ENCODE measurements around the gene FGFR2. TPM values are rescaled to one million over a fixed set of nuclear protein-coding genes. Genes with fewer than 3 reads are reported as not detected.
"Not testable (repeated sequence)": the region's sequence is repeated elsewhere in the genome, so short reads cannot be mapped to it uniquely, and the experiment has no call there.

The FGFR2 gene
- total and polyA plus RNA-seq, 3 experiments from 2014 or later, result 0.11 to 1.3 (median 0.13) TPM

- POLR2A ChIA-PET, result no interaction called here
- H3K27me3 ChIP-seq (ENCODE audit: insufficient read depth, low read length, poor library complexity, severe bottlenecking), result no peaks in the 10 kb centered on the region
Measured at GRCh38 chr10:121566755-121567154, 31.5 kb downstream of the FGFR2 start.

GRCh38 chr10:121559326-121560026, 38.8 kb downstream of the FGFR2 start:
- no peaks in the 10 kb centered on the region for H3K27me3 ChIP-seq (ENCODE audit: insufficient read depth, low read length, poor library complexity, severe bottlenecking)
- Mint-ChIP-seq H3K4me1 (peaks cover 0 to 6% (median 0%) of the 10 kb centered on the region in 3 donors), H3K4me3 (no peak overlapping the region), H3K27me3 (peaks cover 0 to 4% of the 10 kb centered on the region in 2 donors), H3K36me3 (no peaks in the 10 kb centered on the region), H3K27ac (no peak overlapping the region), H3K9me3 (peaks cover 0 to 5% (median 2%) of the 10 kb centered on the region in 5 donors)
- POLR2A ChIA-PET, result no interaction called here
- H3K4me3 ChIP-seq (ENCODE audit: low read length), result no peak overlapping the region
- H3K27ac ChIP-seq (ENCODE audit: low read depth, low read length), result no peak overlapping the region
- CTCF ChIA-PET, result no interaction called here
- DNase-seq, result no peak
- no peaks in the 10 kb centered on the region for H3K9me3 ChIP-seq (ENCODE audit: low read length)
- H3K36me3 ChIP-seq (ENCODE audit: insufficient read depth, low read length), result no peaks in the 10 kb centered on the region
- H3K4me1 ChIP-seq (ENCODE audit: insufficient read depth, low read length), result no peaks in the 10 kb centered on the region

More at GRCh38 chr10:121566755-121567154, 31.5 kb downstream of the FGFR2 start:
- Mint-ChIP-seq H3K36me3 (no peaks in the 10 kb centered on the region), H3K27me3 (peaks cover 0 to 10% of the 10 kb centered on the region in 2 donors), H3K4me1 (peaks cover 0 to 8% (median 0%) of the 10 kb centered on the region in 3 donors), H3K4me3 (no peak overlapping the region), H3K9me3 (peaks cover 0 to 5% (median 3%) of the 10 kb centered on the region in 5 donors), H3K27ac (peak overlapping the region in 1 of 8 donors; percentile 55)
- Histone ChIP-seq H3K36me3 (ENCODE audit: insufficient read depth, low read length) (no peaks in the 10 kb centered on the region), H3K27ac (ENCODE audit: low read depth, low read length) (no peak overlapping the region), H3K9me3 (ENCODE audit: low read length) (no peaks in the 10 kb centered on the region), H3K4me3 (ENCODE audit: low read length) (no peak overlapping the region), H3K4me1 (ENCODE audit: insufficient read depth, low read length) (no peaks in the 10 kb centered on the region)
- no peak for DNase-seq
- CTCF ChIA-PET, result no interaction called here

- no peaks in the 10 kb centered on the region for H3K27me3 ChIP-seq (ENCODE audit: insufficient read depth, low read length, poor library complexity, severe bottlenecking)
- Mint-ChIP-seq H3K4me1 (peaks cover 0 to 6% (median 0%) of the 10 kb centered on the region in 3 donors), H3K27ac (no peak overlapping the region), H3K27me3 (peaks cover 0 to 4% of the 10 kb centered on the region in 2 donors), H3K9me3 (peaks cover 0 to 5% (median 2%) of the 10 kb centered on the region in 5 donors), H3K4me3 (no peak overlapping the region), H3K36me3 (no peaks in the 10 kb centered on the region)
- H3K36me3 ChIP-seq (ENCODE audit: insufficient read depth, low read length), result no peaks in the 10 kb centered on the region
- no peak overlapping the region for H3K4me3 ChIP-seq (ENCODE audit: low read length)
- no peaks in the 10 kb centered on the region for H3K4me1 ChIP-seq (ENCODE audit: insufficient read depth, low read length)
- H3K9me3 ChIP-seq (ENCODE audit: low read length), result no peaks in the 10 kb centered on the region
- no peak overlapping the region for H3K27ac ChIP-seq (ENCODE audit: low read depth, low read length)
- CTCF ChIA-PET, result no interaction called here
- DNase-seq, result no peak
- POLR2A ChIA-PET, result no interaction called here
Measured at GRCh38 chr10:121558238-121558637, 40.0 kb downstream of the FGFR2 start.

DNA sequence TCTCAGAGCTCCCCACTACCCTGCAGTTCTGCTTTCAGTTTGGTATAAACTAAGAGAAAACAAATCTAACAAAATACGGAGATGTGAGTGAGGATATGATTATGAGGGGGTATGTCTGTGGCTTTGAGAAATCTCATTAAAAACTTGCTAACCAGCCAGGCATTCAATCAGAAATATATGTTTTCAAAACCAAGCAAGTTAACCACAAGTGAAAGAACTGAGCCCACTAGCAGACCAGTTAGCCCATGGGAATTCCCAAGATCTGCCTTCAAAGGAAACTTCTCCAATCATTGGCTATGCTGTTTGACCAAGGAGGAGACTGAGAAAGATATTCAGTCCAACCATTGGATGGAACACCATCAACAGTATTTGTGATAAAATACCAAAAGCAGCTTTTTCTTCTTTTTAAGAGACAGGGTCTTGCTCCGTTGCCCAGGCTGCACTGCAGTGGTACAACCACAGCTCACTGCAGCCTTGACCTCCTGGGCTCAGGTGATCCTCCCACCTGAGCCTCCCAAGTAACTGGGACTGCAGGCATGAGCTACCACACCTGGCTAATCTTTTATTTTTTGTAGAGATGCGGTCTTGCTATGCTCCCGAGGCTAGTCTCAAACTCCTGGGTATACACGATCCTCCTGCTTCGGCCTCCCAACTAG, 41.2 kb downstream of the FGFR2 start:
- H3K9me3 Mint-ChIP-seq, result peaks cover 0 to 5% (median 0%) of the 10 kb centered on the region in 5 donors
- no peak overlapping the region for H3K4me3 Mint-ChIP-seq
- no peak overlapping the region for H3K27ac ChIP-seq (ENCODE audit: low read depth, low read length)
- H3K36me3 ChIP-seq (ENCODE audit: insufficient read depth, low read length), result no peaks in the 10 kb centered on the region
- H3K27me3 ChIP-seq (ENCODE audit: insufficient read depth, low read length, poor library complexity, severe bottlenecking), result no peaks in the 10 kb centered on the region
- no peaks in the 10 kb centered on the region for H3K36me3 Mint-ChIP-seq
- ChIA-PET CTCF (interaction anchor here (0.7 kb wide), 1 partner anchor 14 kb away, joined by 3 read pairs; no protein-coding TSS in a partner anchor), POLR2A (interaction anchor here (0.6 kb wide), 1 partner anchor 390 kb away, joined by 3 read pairs; no protein-coding TSS in a partner anchor)
- no peak overlapping the region for H3K27ac Mint-ChIP-seq
- H3K4me1 ChIP-seq (ENCODE audit: insufficient read depth, low read length), result no peaks in the 10 kb centered on the region
- peaks cover 0 to 4% of the 10 kb centered on the region in 2 donors for H3K27me3 Mint-ChIP-seq
- no peak for DNase-seq
- H3K9me3 ChIP-seq (ENCODE audit: low read length), result no peaks in the 10 kb centered on the region
- no peak overlapping the region for H3K4me3 ChIP-seq (ENCODE audit: low read length)
- peaks cover 0 to 6% (median 0%) of the 10 kb centered on the region in 3 donors for H3K4me1 Mint-ChIP-seq

DNA sequence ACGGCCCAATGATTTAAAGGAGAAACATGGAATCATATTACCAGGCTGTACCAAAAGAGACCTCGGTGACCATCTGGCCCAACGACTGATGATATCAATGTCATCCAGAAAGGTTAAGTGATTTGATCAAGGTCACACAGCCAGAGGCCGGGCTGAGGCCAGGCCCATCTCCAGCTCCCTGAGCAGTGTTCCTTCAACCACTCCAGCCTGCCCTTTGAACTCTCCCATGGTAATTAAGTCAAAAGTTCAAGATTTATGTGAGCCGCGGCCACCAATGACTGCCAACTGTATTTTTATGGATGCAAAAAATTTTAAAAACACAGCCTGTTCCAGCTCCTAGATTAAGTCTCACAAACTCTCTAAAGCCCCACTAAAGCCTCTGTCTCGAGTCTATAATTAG, 41.8 kb downstream of the FGFR2 start:
- Histone ChIP-seq H3K36me3 (ENCODE audit: insufficient read depth, low read length) (no peaks in the 10 kb centered on the region), H3K27ac (ENCODE audit: low read depth, low read length) (no peak overlapping the region), H3K9me3 (ENCODE audit: low read length) (no peaks in the 10 kb centered on the region), H3K4me1 (ENCODE audit: insufficient read depth, low read length) (no peaks in the 10 kb centered on the region), H3K4me3 (ENCODE audit: low read length) (no peak overlapping the region), H3K27me3 (ENCODE audit: insufficient read depth, low read length, poor library complexity, severe bottlenecking) (no peaks in the 10 kb centered on the region)
- H3K27me3 Mint-ChIP-seq, result peaks cover 0 to 4% of the 10 kb centered on the region in 2 donors
- ChIA-PET CTCF (no interaction called here), POLR2A (no interaction called here)
- DNase-seq, result no peak
- no peak overlapping the region for H3K27ac Mint-ChIP-seq
- H3K36me3 Mint-ChIP-seq, result no peaks in the 10 kb centered on the region
- peaks cover 0 to 2% (median 0%) of the 10 kb centered on the region in 5 donors for H3K9me3 Mint-ChIP-seq
- no peak overlapping the region for H3K4me3 Mint-ChIP-seq
- peaks cover 0 to 6% (median 0%) of the 10 kb centered on the region in 3 donors for H3K4me1 Mint-ChIP-seq

GRCh38 chr10:121554916-121555315, 43.3 kb downstream of the FGFR2 start:
- CTCF ChIA-PET; H3K4me3 ChIP-seq (ENCODE audit: low read length); H3K27ac Mint-ChIP-seq; H3K27ac ChIP-seq (ENCODE audit: low read depth, low read length); DNase-seq; H3K4me3 Mint-ChIP-seq; H3K9me3 ChIP-seq (ENCODE audit: low read length); POLR2A ChIA-PET; H3K36me3 ChIP-seq (ENCODE audit: insufficient read depth, low read length); H3K27me3 Mint-ChIP-seq; H3K4me1 ChIP-seq (ENCODE audit: insufficient read depth, low read length); H3K9me3 Mint-ChIP-seq; H3K27me3 ChIP-seq (ENCODE audit: insufficient read depth, low read length, poor library complexity, severe bottlenecking); H3K36me3 Mint-ChIP-seq; H3K4me1 Mint-ChIP-seq: not testable (repeated sequence)

- Mint-ChIP-seq H3K9me3 (peaks cover 0 to 4% (median 2%) of the 10 kb centered on the region in 5 donors), H3K4me1 (peaks cover 0 to 6% (median 0%) of the 10 kb centered on the region in 3 donors), H3K36me3 (peaks cover 0 to 2% (median 2%) of the 10 kb centered on the region in 3 donors), H3K27me3 (peaks cover 0 to 2% of the 10 kb centered on the region in 2 donors), H3K27ac (no peak overlapping the region), H3K4me3 (no peak overlapping the region)
- H3K9me3 ChIP-seq (ENCODE audit: low read length), result no peaks in the 10 kb centered on the region
- no peak overlapping the region for H3K27ac ChIP-seq (ENCODE audit: low read depth, low read length)
- H3K4me1 ChIP-seq (ENCODE audit: insufficient read depth, low read length), result no peaks in the 10 kb centered on the region
- CTCF ChIA-PET, result no interaction called here
- H3K36me3 ChIP-seq (ENCODE audit: insufficient read depth, low read length), result no peaks in the 10 kb centered on the region
- DNase-seq, result no peak
- no peaks in the 10 kb centered on the region for H3K27me3 ChIP-seq (ENCODE audit: insufficient read depth, low read length, poor library complexity, severe bottlenecking)
- POLR2A ChIA-PET, result interaction anchor here (0.6 kb wide), 1 partner anchor 918 kb away, joined by 3 read pairs; no protein-coding TSS in a partner anchor
- no peak overlapping the region for H3K4me3 ChIP-seq (ENCODE audit: low read length)
Measured at GRCh38 chr10:121553511-121554264, 44.6 kb downstream of the FGFR2 start.

DNA sequence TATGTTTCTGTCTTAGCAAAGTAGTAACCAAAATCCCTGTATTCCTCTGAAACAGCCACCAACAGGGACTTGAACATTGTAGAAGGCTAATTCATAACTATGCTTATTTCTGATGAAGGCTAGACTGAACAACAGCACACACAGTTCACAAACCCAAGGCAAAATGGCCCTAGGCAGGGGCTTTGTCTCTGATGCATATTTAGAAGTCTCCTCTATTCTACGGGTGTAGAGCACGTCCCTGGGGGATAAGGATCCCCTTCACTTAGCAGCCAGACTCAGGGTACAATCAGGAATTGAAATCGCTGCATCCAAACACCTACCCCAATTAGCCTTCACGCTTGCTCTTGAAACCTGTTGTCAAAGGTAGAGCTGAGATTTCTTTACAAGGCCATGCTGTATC, 45.5 kb downstream of the FGFR2 start:
- H3K9me3 Mint-ChIP-seq, result peaks cover 0 to 4% (median 2%) of the 10 kb centered on the region in 5 donors
- Histone ChIP-seq H3K9me3 (ENCODE audit: low read length) (no peaks in the 10 kb centered on the region), H3K4me3 (ENCODE audit: low read length) (no peak overlapping the region), H3K4me1 (ENCODE audit: insufficient read depth, low read length) (no peaks in the 10 kb centered on the region), H3K27ac (ENCODE audit: low read depth, low read length) (no peak overlapping the region), H3K36me3 (ENCODE audit: insufficient read depth, low read length) (no peaks in the 10 kb centered on the region), H3K27me3 (ENCODE audit: insufficient read depth, low read length, poor library complexity, severe bottlenecking) (no peaks in the 10 kb centered on the region)
- ChIA-PET POLR2A (no interaction called here), CTCF (no interaction called here)
- peaks cover 0 to 2% of the 10 kb centered on the region in 2 donors for H3K27me3 Mint-ChIP-seq
- H3K4me1 Mint-ChIP-seq, result peaks cover 0 to 6% (median 0%) of the 10 kb centered on the region in 3 donors
- H3K27ac Mint-ChIP-seq, result no peak overlapping the region
- peaks cover 0 to 2% (median 2%) of the 10 kb centered on the region in 3 donors for H3K36me3 Mint-ChIP-seq
- H3K4me3 Mint-ChIP-seq, result no peak overlapping the region
- no peak for DNase-seq

All from CD8-positive, alpha-beta memory T cell (primary cell).